GM19099 (cell line): ENCODE measurements around the gene PURA.

Experiments used
- POLR2A ChIP-seq: IDR thresholded peaks from 3 replicates; pipeline ENCODE4 v1.6.1; 2011; ENCODE audit warnings: low read depth; ENCODE audit not compliant: insufficient read length; ENCODE audit errors: extremely low read depth

The PURA gene

GRCh38 chr5:140162275-140162674 is 48.4 kb downstream of the PURA start:
- no peak for TF ChIP-seq POLR2A

DNA sequence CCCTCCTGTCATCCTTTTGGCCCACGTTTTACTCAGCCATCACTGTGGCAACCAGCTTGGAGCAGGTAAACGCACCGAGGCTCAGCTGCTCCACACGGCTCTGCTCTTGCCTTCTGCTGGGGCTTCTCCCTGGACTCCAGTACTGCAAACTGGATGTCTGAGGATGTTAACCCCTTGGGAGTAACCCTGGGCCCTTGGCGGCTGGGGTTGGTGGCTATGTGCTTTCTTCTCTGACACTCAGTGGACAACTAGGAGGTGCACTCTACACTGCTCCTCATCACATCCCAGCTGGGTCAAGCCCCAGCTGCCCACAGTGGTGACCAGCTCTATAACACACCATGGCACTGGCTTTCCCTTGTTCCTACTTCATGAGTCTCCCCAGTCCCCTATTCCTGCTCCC is 48.9 kb downstream of the PURA start:
- TF ChIP-seq POLR2A, result no peak

- no peak for TF ChIP-seq POLR2A
Measured at GRCh38 chr5:140165101-140165922, 51.4 kb downstream of the PURA start.

DNA sequence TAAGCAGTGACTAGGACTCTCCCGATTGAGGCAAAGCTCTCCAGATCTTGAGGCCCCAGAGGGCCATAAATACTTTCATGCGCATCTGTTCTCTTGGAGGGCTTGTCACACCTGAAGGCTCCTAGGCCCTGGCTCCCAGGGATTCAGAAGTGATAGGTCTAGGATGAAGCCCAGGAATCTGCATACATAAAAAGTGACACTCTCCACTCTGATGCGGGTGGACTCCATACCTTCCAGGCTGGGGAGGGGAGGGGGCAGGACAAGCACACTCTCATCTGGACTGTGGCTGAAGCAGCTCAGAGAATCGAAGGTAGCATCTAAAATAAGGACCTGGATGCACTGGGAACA is 52.0 kb downstream of the PURA start:
- no peak for TF ChIP-seq POLR2A

DNA sequence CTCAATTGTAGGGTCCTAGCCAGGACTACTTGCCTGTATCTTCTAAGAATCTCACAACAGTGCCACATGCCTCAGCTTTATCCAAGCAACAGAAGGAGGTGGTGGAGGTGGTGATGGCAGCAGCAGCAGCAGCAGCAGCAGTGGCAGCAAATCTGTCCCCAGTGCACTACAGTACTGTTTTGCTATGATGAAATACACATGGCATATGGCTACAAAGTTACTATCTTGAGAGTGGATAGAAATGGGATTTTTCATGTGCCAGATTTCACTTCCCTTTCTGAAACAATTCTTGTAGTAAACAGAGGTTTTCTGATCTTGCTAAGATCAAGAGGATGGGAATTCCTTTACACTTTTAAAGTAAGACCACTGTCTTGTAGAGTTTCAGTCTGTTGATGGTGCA is 53.0 kb downstream of the PURA start:
- TF ChIP-seq POLR2A, result no peak

- TF ChIP-seq POLR2A, result no peak
Measured at GRCh38 chr5:140168371-140168770, 54.5 kb downstream of the PURA start.

GRCh38 chr5:140169410-140169809 is 55.5 kb downstream of the PURA start:
- no peak for TF ChIP-seq POLR2A

DNA sequence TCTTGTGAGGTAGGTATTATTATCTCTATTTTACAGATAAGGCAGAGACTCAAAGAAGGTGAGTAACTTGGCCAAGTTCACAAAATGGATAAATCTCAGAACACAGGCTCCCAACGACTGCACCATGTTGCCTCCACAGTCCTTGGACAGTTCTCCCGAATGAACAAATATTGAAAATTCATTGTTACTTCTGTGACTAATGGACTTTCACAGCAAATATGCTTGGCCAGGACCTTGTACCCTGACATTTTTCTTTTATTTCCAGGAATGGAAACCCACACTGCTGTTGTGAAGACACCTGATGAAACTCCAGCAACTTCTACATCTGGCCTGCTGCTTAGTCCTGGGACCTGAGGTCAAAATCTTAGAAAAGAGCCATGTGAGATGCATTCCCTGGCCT is 58.6 kb downstream of the PURA start:
- no peak for TF ChIP-seq POLR2A

GRCh38 chr5:140174014-140174413 is 60.1 kb downstream of the PURA start:
- no peak for TF ChIP-seq POLR2A

DNA sequence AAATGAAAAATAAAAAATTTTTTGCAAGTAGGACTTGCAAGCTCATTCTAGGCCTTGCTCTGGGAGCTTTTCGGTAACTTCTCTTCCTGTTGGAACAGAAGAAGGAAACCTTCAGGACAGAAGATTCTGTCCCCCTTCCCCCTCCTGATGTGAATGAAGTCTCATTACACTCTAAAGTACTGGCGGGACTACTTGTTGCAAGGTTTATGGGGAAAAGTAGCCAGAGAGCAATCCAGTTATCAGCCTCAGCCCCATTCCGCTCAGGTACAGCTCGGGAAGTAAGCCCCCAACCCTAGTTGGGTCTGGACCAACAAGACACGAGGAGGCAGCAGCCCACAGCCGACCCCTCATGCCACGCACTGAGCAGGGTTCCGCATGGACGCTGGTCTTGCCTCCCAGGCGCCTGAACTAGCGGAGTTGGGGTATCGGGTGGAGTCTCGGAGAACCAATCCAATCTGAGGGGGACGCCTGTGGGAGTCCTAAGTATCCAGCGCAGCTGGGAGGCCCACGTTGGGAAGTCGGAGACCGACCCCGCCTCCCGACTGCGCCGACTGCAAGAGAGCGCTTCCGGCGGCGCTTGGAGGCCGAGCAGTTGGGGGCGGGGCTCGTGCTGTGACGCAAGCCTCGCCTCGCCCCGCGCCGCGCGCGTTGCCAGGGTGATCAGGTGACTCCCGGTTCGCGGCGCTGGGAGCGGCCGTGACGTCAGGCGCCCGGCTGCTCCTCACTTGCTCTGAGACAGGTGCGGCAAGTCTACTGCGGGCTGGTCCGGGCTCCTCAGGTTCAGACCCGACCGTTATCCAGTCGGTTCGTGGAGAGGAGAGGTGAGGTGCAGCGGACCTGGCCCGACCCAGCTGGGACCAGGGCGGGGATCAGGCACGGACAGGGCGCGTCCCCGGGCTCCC is 60.8 kb downstream of the PURA start, which contains the start of gene CYSTM1:
Gene CYSTM1, plus strand, starts transcription at position 724 of the 902 bp plus-strand sequence. CDS start 19,278 bp downstream, outside the sequence.
- TF ChIP-seq POLR2A, result peak; percentile 89
